Natural killer cell (primary cell): ENCODE results near the gene PCK1. TPM values are rescaled to one million over a fixed set of nuclear protein-coding genes. Genes with fewer than 3 reads are reported as not detected.

Source experiments
- ATAC-seq, 3 donors: fragments of 150-1000 bp in 2 of 3; fragments of 200-7000 bp in 1 of 3; cut with Tn5 transposase; 1 replicate in 1 of 3; 2 replicates in 2 of 3; pipeline ENCODE4 v1.10.0; 2021; ENCODE audit warnings: mild to moderate bottlenecking in 2 of 3, moderate library complexity in 2 of 3
- DNase-seq, 2 donors: peaks; one replicate each; pipeline versions ENCODE4 v3.0.0 to v3.0.0-alpha.2; 2013 to 2021; ENCODE audit warnings: mixed read lengths in 1 of 2
- H3K27ac ChIP-seq: one replicate; pipeline ENCODE4 v1.5.1; 2013; ENCODE audit warnings: mild to moderate bottlenecking, low read length
- H3K27me3 ChIP-seq: one replicate; pipeline ENCODE4 v1.6.1; 2013; ENCODE audit warnings: low read length; ENCODE audit not compliant: control insufficient read depth, insufficient read depth
- H3K36me3 ChIP-seq: one replicate; pipeline ENCODE4 v1.6.1; 2013; ENCODE audit warnings: low read length; ENCODE audit not compliant: control insufficient read depth, insufficient read depth
- H3K4me1 ChIP-seq: one replicate; pipeline ENCODE4 v1.6.1; 2013; ENCODE audit warnings: low read length; ENCODE audit not compliant: control insufficient read depth, insufficient read depth
- H3K4me3 ChIP-seq: one replicate; pipeline ENCODE4 v1.5.1; 2013; ENCODE audit warnings: low read length
- H3K9me3 ChIP-seq: one replicate; pipeline ENCODE4 v1.6.1; 2013; ENCODE audit warnings: low read length; ENCODE audit not compliant: control insufficient read depth, insufficient read depth
- H3K27ac Mint-ChIP-seq, 2 donors: one replicate each; pipeline ENCODE4 v1.8.0; 2022; ENCODE audit warnings: mild to moderate bottlenecking in 2 of 2, mixed read lengths in 2 of 2, moderate library complexity in 1 of 2
- H3K27me3 Mint-ChIP-seq, 2 donors: one replicate each; pipeline ENCODE4 v1.8.0; 2022; ENCODE audit warnings: low read depth in 2 of 2, mixed read lengths in 2 of 2
- H3K36me3 Mint-ChIP-seq: one replicate; pipeline ENCODE4 v1.8.0; 2022; ENCODE audit warnings: mixed read lengths
- H3K4me1 Mint-ChIP-seq, 2 donors: one replicate each; pipeline ENCODE4 v1.8.0; 2022; ENCODE audit warnings: mixed read lengths in 2 of 2
- H3K4me3 Mint-ChIP-seq: one replicate; pipeline ENCODE4 v1.8.0; 2022; ENCODE audit warnings: mild to moderate bottlenecking, moderate library complexity, mixed read lengths
- H3K9me3 Mint-ChIP-seq, 2 donors: one replicate each; pipeline ENCODE4 v1.8.0; 2022; ENCODE audit warnings: mixed read lengths in 2 of 2
- CTCF ChIP-seq: fragments of 200-600 bp; IDR thresholded peaks from one replicate; pipeline ENCODE4 v1.8.0; 2022; ENCODE audit warnings: antibody characterized with exemption
- WGBS: methylation state at CpG from one replicate; pipeline ENCODE4 v1.1.7; 2013; ENCODE audit warnings: missing lambda C conversion rate; ENCODE audit not compliant: insufficient coverage; 5-methylcytosine and 5-hydroxymethylcytosine counted together
- intact Hi-C: fragments of 100-400 bp; cut with micrococcal nuclease; formaldehyde crosslinking; loops from one replicate; pipeline ENCODE4 v1.14.2; 2022
- total RNA-seq, 4 donors: library from RNA; stranded (reverse); fragments of 120-200 nt in 1 of 4; gene quantifications; one replicate each; pipeline versions ENCODE4 v1.2.3 to v1.2.4, GENCODE V29; 2013 to 2022

Gene PCK1
- total RNA-seq, 3 donors from 2014 or later (not counting 1 experiment from before 2014, with no cell fraction given), result not detected

DNA sequence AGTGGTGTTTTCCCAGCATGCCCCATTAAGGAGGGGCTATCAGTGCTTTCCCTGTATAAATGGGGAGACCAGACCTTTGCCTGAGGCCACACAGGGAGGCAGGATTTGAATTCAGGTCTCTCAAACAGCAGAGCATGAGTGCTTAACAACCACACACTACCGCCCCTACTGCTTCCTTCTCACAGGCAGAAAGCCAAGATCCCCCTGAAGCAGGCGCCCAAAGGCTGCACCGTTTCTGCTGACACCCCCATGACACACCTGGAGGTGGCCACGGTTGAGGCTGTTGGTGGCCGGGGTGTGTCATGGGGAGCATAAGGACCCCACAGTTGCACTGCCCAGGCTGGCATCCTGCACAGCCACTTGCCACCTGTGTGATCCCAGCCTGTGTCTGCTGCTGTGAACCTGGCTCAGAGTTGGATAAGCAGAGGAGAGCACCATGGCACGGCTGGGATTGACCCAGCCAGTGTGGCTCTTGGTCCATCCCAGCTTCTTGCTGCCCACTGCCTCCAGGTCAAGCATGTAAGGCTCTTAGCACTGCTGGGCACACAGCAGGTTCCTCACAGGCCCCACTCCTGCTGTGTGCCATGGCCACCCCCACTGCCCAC is 28.3 kb downstream of the PCK1 start:
- DNase-seq, result no peak

GRCh38 chr20:57589728-57590484 is 29.0 kb downstream of the PCK1 start:
- H3K9me3 ChIP-seq, result no peaks in the 10 kb centered on the region
- no peak overlapping the region for H3K27ac ChIP-seq
- intact Hi-C loops, result loop anchor here (5.0 to 10.0 kb wide), 2 partner anchors 93 to 1035 kb away; no protein-coding TSS in a partner anchor
- H3K27me3 ChIP-seq, result no peaks in the 10 kb centered on the region
- Mint-ChIP-seq H3K36me3 (no peaks in the 10 kb centered on the region), H3K27me3 (peaks cover 12 to 15% of the 10 kb centered on the region in 2 donors), H3K9me3 (no peaks in the 10 kb centered on the region), H3K4me3 (no peak overlapping the region), H3K4me1 (peaks cover 0 to 6% of the 10 kb centered on the region in 2 donors), H3K27ac (no peak overlapping the region)
- ATAC-seq (no peak), DNase-seq (no peak)
- TF ChIP-seq CTCF, result no peak
- no peaks in the 10 kb centered on the region for H3K36me3 ChIP-seq
- H3K4me1 ChIP-seq, result no peaks in the 10 kb centered on the region
- no peak overlapping the region for H3K4me3 ChIP-seq
- WGBS, result 85% methylated on average over 13 of the region's 16 CpGs

More for the DNA sequence above, 28.3 kb downstream of the PCK1 start:
- H3K4me3 ChIP-seq, result no peak overlapping the region
- Mint-ChIP-seq H3K27ac (no peak overlapping the region), H3K27me3 (peaks cover 18 to 22% of the 10 kb centered on the region in 2 donors), H3K36me3 (no peaks in the 10 kb centered on the region), H3K4me1 (peaks cover 0 to 6% of the 10 kb centered on the region in 2 donors), H3K9me3 (no peaks in the 10 kb centered on the region), H3K4me3 (no peak overlapping the region)
- intact Hi-C loops, result no loop called here
- no peaks in the 10 kb centered on the region for H3K27me3 ChIP-seq
- ATAC-seq, result no peak
- H3K4me1 ChIP-seq, result no peaks in the 10 kb centered on the region
- H3K27ac ChIP-seq, result no peak overlapping the region
- H3K9me3 ChIP-seq, result no peaks in the 10 kb centered on the region
- no peaks in the 10 kb centered on the region for H3K36me3 ChIP-seq
- TF ChIP-seq CTCF, result no peak
- 80% methylated on average over 6 of the region's 6 CpGs for WGBS

DNA sequence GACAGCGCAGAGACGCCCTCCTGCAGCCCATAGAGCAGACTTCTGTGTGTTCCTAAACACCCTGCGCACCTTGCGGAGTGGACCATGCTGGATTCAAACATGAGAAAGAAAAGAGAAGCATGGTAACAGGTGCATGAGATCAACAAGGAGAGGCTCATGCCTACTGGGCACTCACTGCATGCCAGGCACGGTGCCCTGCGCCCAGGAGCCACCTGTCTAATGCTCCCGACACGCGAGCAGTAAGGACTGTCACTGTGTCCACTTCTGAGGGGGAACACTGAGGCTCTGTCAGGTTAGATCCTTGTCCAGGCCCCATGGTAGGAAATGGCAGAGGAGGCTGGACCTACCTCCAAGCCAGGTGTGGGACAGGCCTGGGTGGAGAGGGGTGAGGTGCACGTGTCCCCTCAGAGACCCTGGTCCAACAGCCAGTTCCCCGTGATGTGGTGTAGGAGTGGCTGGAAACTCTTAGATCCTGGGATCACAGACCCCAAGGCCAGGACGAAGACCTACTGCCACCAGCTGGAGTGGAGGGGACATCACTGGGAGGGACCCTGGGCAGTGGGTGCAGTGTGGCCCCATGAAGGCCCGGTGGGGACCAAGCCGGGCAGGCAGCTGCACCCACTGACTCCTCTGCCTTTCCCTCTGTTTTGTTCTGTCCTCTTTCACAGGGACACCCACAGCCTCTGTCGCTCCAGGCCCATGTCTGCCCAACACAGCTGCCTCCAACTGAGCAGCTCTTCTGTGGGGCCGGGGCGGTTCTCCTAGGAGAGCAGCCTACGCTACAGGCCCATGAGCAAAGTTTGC is 29.8 kb downstream of the PCK1 start:
- Histone ChIP-seq H3K4me3 (no peak overlapping the region), H3K9me3 (no peaks in the 10 kb centered on the region), H3K27me3 (no peaks in the 10 kb centered on the region), H3K4me1 (no peaks in the 10 kb centered on the region), H3K36me3 (no peaks in the 10 kb centered on the region), H3K27ac (no peak overlapping the region)
- Mint-ChIP-seq H3K27ac (no peak overlapping the region), H3K36me3 (no peaks in the 10 kb centered on the region), H3K4me3 (no peak overlapping the region), H3K9me3 (no peaks in the 10 kb centered on the region), H3K4me1 (peaks cover 0 to 6% of the 10 kb centered on the region in 2 donors), H3K27me3 (peaks cover 7 to 8% of the 10 kb centered on the region in 2 donors)
- intact Hi-C loops, result loop anchor here (5.0 to 10.0 kb wide), 2 partner anchors 93 to 1036 kb away; no protein-coding TSS in a partner anchor
- TF ChIP-seq CTCF, result no peak
- 90% methylated on average over 18 of the region's 18 CpGs for whole genome bisulfite sequencing
- DNase-seq, result no peak
- ATAC-seq, result no peak
